Activated naive CD4-positive, alpha-beta T cell treated with Interleukin-2 at 50 U/mL for 16 hours (primary cell): ENCODE results near the gene KLHL6.

Experiments
- DNase-seq: peaks from one replicate; pipeline ENCODE4 v3.0.0-alpha.2; 2020

KLHL6 gene

DNA sequence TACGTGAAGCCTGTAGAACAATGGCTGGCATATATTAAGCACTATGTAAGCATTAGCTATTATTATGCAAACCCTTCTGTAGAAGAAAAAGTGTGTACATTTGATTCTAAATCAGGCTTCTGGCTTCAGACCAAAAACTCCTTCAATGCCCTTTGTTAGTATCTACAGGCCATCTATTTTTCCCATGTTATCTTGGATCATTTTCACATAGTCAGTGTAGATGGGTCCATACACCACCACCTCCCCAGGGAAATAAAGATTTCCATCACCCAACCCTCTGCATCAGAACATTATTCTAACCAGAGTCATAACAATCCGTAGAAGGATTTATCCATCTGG is 8.0 kb upstream of the KLHL6 start:
- no peak for DNase-seq

DNA sequence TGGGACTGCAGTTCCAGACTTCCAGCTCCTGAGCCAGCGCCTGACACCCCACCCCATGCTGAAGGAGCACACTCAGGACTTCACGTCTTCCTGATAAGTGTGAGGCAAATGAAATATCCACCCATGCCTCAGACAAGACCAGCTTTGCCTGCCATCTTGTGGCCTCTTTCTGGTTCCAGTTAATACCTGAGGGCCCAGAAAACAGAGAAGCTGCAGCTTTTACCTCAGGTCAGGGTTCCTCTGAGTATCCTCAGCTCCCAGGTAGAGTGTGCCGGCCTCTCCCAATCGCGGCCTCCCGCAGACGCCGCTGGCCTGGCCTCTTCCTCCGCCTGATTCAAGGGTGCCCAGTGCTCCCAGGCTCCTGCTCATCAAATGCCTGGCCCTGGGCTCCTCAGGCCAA is 5.1 kb upstream of the KLHL6 start:
- no peak for DNase-seq

DNA sequence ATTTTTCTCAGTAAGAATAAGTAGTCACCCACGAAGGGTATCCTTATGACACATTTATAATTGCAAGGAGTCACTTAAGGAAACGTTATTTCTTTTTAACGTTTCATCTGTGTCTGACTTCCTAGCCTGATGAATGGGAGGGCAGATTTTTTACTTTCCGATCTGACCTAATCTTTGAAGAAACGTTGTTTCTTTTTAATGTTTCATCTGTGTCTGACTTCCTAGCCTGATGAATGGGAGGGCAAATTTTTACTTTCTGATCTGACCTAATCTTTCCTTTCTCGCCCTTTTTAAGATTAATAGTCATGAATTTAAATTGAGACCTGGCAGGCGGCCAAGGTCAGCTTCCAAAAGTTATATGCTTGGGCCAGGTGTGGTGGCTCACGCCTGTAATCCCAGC is 3.0 kb upstream of the KLHL6 start:
- DNase-seq = no peak

- no peak for DNase-seq
Measured at GRCh38 chr3:183556722-183557121, 1.2 kb upstream of the KLHL6 start.

GRCh38 chr3:183554377-183554776 is 1.1 kb downstream of the KLHL6 start:
- no peak for DNase-seq

DNA sequence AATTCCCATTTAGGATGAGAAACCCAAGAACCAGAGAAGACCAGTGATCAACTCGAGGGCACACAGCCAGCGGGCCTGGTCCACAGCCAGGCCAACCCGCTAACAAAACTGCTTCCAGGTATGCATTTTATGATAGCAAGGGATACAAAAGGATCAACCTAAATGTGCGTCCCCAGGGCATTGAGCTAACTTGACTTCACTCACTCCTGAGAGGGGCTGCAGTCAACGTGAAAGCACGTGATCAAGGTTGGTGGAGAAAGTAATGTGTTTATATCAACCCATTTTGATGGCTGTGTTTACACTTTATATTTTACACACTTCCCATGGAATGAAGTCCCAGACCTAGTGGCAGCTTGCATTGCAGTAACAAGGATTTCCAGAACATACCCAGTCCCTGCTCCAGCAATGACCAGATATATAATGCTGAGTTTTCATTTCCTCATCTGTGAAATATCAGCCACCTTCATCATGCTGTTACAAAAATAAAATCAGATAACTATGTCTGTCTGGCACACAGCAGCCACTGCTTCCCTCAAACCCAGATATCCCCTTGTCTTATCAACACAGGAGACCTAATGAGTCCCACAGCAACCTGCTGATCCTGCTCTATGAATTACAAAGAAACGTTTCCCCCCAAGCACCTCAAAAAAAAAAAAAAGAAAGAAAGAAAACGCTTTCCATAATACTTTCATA is 2.0 kb downstream of the KLHL6 start:
- DNase-seq = no peak

GRCh38 chr3:183551930-183552329 is 3.6 kb downstream of the KLHL6 start:
- peak; percentile 58 for DNase-seq

GRCh38 chr3:183548262-183548769 is 7.2 kb downstream of the KLHL6 start:
- no peak for DNase-seq

GRCh38 chr3:183546625-183547024 is 8.9 kb downstream of the KLHL6 start:
- DNase-seq = no peak

DNA sequence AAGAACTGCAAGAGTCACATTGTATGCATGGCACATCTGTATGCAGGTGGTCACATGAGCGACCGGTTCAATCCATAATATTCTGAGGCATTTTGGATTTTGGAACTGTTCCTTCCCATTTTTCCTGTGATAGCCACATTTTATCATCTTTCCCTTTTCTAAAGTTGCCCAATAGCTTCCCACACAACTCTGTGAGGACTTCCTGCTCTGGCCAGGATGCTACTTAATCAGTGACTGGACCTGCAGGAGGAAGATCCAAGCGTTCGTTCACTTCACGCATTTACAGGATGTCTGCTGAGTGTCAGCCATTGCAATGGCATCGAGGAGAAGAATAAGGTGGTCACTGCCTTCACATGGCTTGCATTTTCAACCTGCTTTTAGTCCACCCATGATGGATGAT is 9.8 kb downstream of the KLHL6 start:
- DNase-seq = no peak

DNA sequence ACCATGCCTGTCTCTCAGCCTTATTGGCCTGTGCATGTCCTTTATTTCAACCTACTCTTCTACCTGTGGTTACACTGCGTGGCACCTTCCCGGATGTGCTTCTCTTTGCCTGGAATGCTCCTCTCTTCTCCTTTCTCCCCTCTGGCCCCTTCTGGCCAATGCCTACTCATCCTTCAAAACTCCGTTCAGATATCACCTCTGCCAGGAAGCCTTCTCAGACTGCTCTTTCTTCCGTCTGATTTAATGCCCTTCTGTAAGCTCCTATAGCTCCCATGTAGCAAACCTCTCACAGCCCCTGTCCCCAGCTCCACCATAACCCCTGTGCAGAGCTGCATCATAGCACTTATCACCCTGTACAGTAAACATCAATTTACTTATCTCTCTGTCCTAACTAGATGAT is 13.2 kb downstream of the KLHL6 start:
- DNase-seq = no peak

- DNase-seq = no peak
Measured at GRCh38 chr3:183541738-183542137, 13.8 kb downstream of the KLHL6 start.

GRCh38 chr3:183541235-183541655 is 14.3 kb downstream of the KLHL6 start:
- no peak for DNase-seq

- no peak for DNase-seq
Measured at GRCh38 chr3:183540501-183541234, 14.8 kb downstream of the KLHL6 start.

- DNase-seq = no peak
Measured at GRCh38 chr3:183539811-183540210, 15.7 kb downstream of the KLHL6 start.

DNA sequence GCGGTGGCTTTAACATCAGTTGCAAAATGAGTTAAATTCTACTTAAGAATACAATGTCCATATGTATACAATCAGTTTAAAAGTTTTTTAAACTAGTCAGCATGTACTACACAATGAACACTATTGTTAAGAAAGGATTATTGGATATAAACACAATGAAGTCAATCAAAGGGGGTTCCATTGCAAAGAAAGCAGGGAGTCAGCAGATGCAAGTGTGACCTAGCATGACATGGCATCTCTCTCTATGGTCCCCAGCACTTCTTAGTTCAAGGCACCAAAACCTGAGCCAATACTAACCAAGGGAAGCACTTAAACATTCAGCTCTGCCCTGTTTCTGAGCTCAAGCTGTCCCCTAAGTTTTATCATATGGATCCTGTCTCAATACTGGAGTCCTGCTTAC is 17.0 kb downstream of the KLHL6 start:
- no peak for DNase-seq

DNA sequence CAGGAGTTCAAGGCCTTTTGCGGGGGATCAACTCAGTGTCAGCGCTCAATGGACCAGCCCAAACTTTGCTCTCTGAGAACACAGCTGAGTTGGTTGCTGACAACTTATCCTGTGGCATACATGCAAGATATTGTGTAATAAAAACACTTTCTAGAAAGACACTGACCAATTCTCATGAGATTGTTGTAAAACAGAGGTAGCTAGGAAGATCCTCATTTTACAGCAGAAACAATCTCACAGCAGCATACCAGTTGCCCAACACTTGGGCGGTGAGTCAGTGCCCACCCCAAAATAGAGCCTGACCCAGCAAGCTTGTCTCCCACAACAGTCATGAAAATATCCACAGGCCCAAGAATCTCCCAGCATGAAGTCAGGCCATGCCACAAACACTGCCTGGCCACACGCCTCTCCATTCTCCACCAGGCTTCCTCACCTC is 18.2 kb downstream of the KLHL6 start:
- no peak for DNase-seq

- no peak for DNase-seq
Measured at GRCh38 chr3:183536238-183536880, 19.1 kb downstream of the KLHL6 start.

DNA sequence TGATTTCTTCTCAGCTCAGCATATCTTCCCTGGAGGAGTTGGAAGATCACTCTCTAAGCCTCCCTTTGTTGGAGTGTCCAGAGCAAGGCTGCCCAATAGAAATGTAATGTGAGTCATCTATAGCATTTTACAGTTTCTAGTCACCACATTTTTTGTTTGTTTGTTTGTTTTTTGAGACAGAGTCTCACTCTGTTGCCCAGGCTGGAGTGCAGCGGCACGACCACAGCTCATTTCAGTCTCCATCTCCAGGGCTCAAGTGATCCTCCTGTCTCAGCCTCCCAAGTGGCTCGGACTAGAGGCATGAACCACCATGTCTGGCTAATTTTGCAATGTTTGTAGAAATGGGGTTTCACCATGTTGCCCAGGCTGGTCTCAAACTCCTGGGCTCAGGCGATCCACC is 21.3 kb downstream of the KLHL6 start:
- no peak for DNase-seq

DNA sequence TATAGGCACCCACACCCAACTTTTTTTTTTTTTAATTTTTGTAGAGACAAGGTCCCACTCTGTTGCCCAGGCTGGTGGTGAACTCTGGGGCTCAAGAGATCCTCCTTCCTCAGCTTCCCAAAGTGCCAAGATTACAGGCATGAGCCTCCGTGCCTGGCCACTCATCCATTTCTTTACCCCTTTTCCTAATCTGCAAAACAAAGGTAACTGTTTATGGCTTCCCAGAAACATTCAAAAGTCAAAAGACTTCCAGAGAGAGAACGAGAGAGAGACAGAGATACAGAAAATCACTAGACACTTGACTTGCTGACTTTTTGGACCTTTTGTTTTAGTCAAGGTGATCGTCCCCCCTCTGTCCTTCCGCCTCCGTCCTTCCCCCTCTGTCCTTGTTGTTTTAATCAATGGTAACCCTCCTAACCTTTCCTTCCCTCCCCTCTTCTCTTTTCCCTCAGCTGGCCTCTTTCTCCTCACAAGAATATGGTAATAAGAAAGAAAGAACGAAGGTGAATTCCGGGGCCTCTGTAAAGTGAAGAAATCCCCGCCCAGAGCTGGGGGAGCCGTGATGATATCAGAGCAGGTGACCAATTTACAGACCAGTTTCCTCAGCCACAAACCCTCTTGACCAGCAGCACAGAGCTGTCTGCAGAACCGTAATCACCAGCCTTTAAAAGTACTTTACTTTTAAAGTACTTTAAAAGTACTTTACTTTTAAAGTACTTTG is 21.9 kb downstream of the KLHL6 start:
- DNase-seq = no peak

- DNase-seq = no peak
Measured at GRCh38 chr3:183532620-183533411, 22.7 kb downstream of the KLHL6 start.

GRCh38 chr3:183529717-183530116 is 25.8 kb downstream of the KLHL6 start:
- DNase-seq = no peak

DNA sequence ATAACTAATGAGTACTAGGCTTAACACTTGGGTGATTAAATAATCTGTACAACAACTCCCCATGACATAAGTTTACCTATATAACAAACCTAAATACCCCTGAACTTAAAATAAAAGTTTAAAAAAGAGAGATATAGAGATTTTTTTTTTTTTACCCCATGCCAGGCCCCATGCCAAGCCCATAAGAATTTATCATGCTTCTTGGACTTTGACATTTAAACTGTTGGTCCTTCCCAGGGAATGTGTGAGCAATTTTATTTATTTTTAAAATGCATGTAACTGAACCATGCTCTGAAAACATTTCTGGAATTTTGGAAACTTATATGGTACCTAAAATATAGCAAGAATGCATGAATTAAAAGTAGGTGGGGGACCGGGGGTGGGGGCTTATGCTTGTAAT is 26.3 kb downstream of the KLHL6 start:
- no peak for DNase-seq
